Kidney (tissue), 14 donors: ENCODE results near the gene GSTK1. TPM values are rescaled to one million over a fixed set of nuclear protein-coding genes. Genes with fewer than 3 reads are reported as not detected.
A peak's percentile ranks its signal among the peaks of the same experiment; 100 is the strongest.

Source experiments
- DNase-seq, 5 donors: peaks; one replicate each; pipeline ENCODE4 v3.0.0-alpha.2; 2013 to 2020
- FAIRE-seq: peaks from 2 replicates; lab custom pipeline; 2012; peaks lifted over from hg19 to GRCh38; lab: Jason Lieb, UNC
- H3K27ac ChIP-seq, 2 donors: one replicate each; pipeline ENCODE4 v1.7.0; 2013; ENCODE audit warnings: low read depth in 2 of 2, low read length in 2 of 2, inconsistent platforms in 1 of 2
- H3K27me3 ChIP-seq: one replicate; pipeline ENCODE4 v1.7.1; 2013; ENCODE audit warnings: low read length, inconsistent platforms; ENCODE audit not compliant: control insufficient read depth, insufficient read depth
- H3K36me3 ChIP-seq, 3 donors: one replicate each; pipeline versions ENCODE4 v1.7.0 to v1.7.1; 2013; ENCODE audit warnings: low read length in 3 of 3, control low read depth in 1 of 3, inconsistent platforms in 1 of 3; ENCODE audit not compliant: insufficient read depth in 3 of 3, control insufficient read depth in 2 of 3
- H3K4me1 ChIP-seq, 3 donors: one replicate each; pipeline versions ENCODE4 v1.7.0 to v1.7.1; 2013; ENCODE audit warnings: low read length in 3 of 3, inconsistent platforms in 1 of 3, low read depth in 1 of 3; ENCODE audit not compliant: control insufficient read depth in 2 of 3, insufficient read depth in 2 of 3
- H3K4me3 ChIP-seq, 3 donors: one replicate each; pipeline versions ENCODE4 v1.7.0 to v1.8.1; 2013; ENCODE audit warnings: low read length in 3 of 3, control low read depth in 1 of 3, inconsistent platforms in 1 of 3
- H3K9ac ChIP-seq, 3 donors: one replicate each; pipeline versions ENCODE4 v1.7.0 to v1.7.1; 2013; ENCODE audit warnings: low read length in 3 of 3, control low read depth in 1 of 3, inconsistent platforms in 1 of 3
- H3K9me3 ChIP-seq, 3 donors: one replicate each; pipeline versions ENCODE4 v1.7.0 to v1.7.1; 2013; ENCODE audit warnings: low read length in 3 of 3, control low read depth in 1 of 3, inconsistent platforms in 1 of 3; ENCODE audit not compliant: control insufficient read depth in 2 of 3, insufficient read depth in 1 of 3
- intact Hi-C: fragments of 100-400 bp; cut with DNase I; formaldehyde crosslinking; loops from one replicate; pipeline ENCODE4 v1.11.1; 2022
- polyA plus RNA-seq: library from polyadenylated mRNA; stranded (reverse); fragments of 350-450 nt; fragmentation: Illumina TruSeq; extraction: RNeasy Lipid Tissue Mini Kit (QIAGEN cat#74804); gene quantifications from one replicate; pipeline ENCODE4 v1.2.3, GENCODE V29; 2014; ENCODE audit warnings: low read depth, low replicate concordance; ENCODE audit not compliant: insufficient read depth
- total RNA-seq: library from RNA; stranded (reverse); fragmentation: NEBNext Ultra II Directional; extraction: Animal tissue kit (Norgen Biotek cat#: 25700); gene quantifications from one replicate; pipeline ENCODE4 v1.2.1, GENCODE V29; 2021
- TF ChIP-seq, protein P1 (sequence below): IDR thresholded peaks from 3 replicates; pipeline ENCODE4 v1.5.1; 2012; ENCODE audit warnings: mild to moderate bottlenecking, moderate library complexity, borderline replicate concordance; ENCODE audit not compliant: insufficient read depth; ENCODE audit errors: extremely low read depth
- donor health status: control.
- donor health status: control.
- donor health status: control.
- donor health status: control.
- donor health status: control.
- donor health status: DM: yes; HTN: yes; CAD: no.
- donor health status: Normal renal cell carcinoma (clear cell type).

Gene GSTK1
- total and polyA plus RNA-seq, 2 donors from 2014 or later = 176 to 469 TPM

- peaks cover 9 to 15% (median 13%) of the 10 kb centered on the region in 3 donors for H3K4me1 ChIP-seq
- no peak overlapping the region for H3K4me3 ChIP-seq
- TF ChIP-seq, protein P1, sequence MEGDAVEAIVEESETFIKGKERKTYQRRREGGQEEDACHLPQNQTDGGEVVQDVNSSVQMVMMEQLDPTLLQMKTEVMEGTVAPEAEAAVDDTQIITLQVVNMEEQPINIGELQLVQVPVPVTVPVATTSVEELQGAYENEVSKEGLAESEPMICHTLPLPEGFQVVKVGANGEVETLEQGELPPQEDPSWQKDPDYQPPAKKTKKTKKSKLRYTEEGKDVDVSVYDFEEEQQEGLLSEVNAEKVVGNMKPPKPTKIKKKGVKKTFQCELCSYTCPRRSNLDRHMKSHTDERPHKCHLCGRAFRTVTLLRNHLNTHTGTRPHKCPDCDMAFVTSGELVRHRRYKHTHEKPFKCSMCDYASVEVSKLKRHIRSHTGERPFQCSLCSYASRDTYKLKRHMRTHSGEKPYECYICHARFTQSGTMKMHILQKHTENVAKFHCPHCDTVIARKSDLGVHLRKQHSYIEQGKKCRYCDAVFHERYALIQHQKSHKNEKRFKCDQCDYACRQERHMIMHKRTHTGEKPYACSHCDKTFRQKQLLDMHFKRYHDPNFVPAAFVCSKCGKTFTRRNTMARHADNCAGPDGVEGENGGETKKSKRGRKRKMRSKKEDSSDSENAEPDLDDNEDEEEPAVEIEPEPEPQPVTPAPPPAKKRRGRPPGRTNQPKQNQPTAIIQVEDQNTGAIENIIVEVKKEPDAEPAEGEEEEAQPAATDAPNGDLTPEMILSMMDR = no peak
- FAIRE-seq = no peak
- intact Hi-C loops = no loop called here
- peak in 2 of 5 donors; percentile 78 to 90 for DNase-seq
- H3K36me3 ChIP-seq = no peaks in the 10 kb centered on the region
- no peak overlapping the region for H3K27ac ChIP-seq
- no peak overlapping the region for H3K9ac ChIP-seq
- no peaks in the 10 kb centered on the region for H3K27me3 ChIP-seq
- no peaks in the 10 kb centered on the region for H3K9me3 ChIP-seq
Measured at GRCh38 chr7:143279186-143280098, 16.2 kb downstream of the GSTK1 start.

GRCh38 chr7:143280160-143280559 lies 16.9 kb downstream of the GSTK1 start:
- DNase-seq (no peak), FAIRE-seq (no peak)
- TF ChIP-seq, protein P1 = no peak
- H3K9me3 ChIP-seq = no peaks in the 10 kb centered on the region
- no peaks in the 10 kb centered on the region for H3K27me3 ChIP-seq
- H3K36me3 ChIP-seq = no peaks in the 10 kb centered on the region
- H3K4me1 ChIP-seq = peaks cover 9 to 16% (median 13%) of the 10 kb centered on the region in 3 donors
- H3K27ac ChIP-seq = no peak overlapping the region
- intact Hi-C loops = no loop called here
- H3K4me3 ChIP-seq = no peak overlapping the region
- no peak overlapping the region for H3K9ac ChIP-seq

GRCh38 chr7:143280566-143280965 lies 17.3 kb downstream of the GSTK1 start:
- H3K9me3 ChIP-seq = no peaks in the 10 kb centered on the region
- DNase-seq (no peak), FAIRE-seq (no peak)
- H3K27me3 ChIP-seq = no peaks in the 10 kb centered on the region
- H3K9ac ChIP-seq = no peak overlapping the region
- no peak overlapping the region for H3K4me3 ChIP-seq
- TF ChIP-seq, protein P1 = no peak
- intact Hi-C loops = no loop called here
- H3K4me1 ChIP-seq = peaks cover 9 to 20% (median 13%) of the 10 kb centered on the region in 3 donors
- H3K36me3 ChIP-seq = no peaks in the 10 kb centered on the region
- no peak overlapping the region for H3K27ac ChIP-seq
